Adrenal gland (tissue), 12 donors: ENCODE data around the gene PHKA1. TPM values are rescaled to one million over a fixed set of nuclear protein-coding genes. Genes with fewer than 3 reads are reported as not detected.

Experiments
- DNase-seq, 7 donors: peaks; one replicate each; pipeline ENCODE4 v3.0.0-alpha.2; 2019 to 2020
- H3K27ac ChIP-seq, 5 donors: fragments of 200-600 bp; sonication (generic) in 4 of 5; 1 replicate in 3 of 5; 2 replicates in 2 of 5; pipeline versions ENCODE4 v1.5.1 to v1.8.0; 2016 to 2020; ENCODE audit warnings: mild to moderate bottlenecking in 1 of 5
- H3K27me3 ChIP-seq: fragments of 200-600 bp; 2 replicates; pipeline ENCODE4 v1.8.0; 2021
- H3K36me3 ChIP-seq, 2 donors: fragments of 200-600 bp; replicated peaks in 1 of 2; 1 replicate in 1 of 2; 2 replicates in 1 of 2; pipeline versions ENCODE4 v1.5.1 to v1.8.0; 2018 to 2022
- H3K4me1 ChIP-seq, 2 donors: fragments of 200-600 bp; replicated peaks in 1 of 2; 1 replicate in 1 of 2; 2 replicates in 1 of 2; pipeline versions ENCODE4 v1.5.1 to v1.8.0; 2018 to 2021
- H3K4me3 ChIP-seq, 4 donors: fragments of 200-600 bp; sonication (generic) in 3 of 4; one replicate each; pipeline ENCODE4 v1.5.1; 2016 to 2018
- H3K9me3 ChIP-seq, 3 donors: fragments of 200-600 bp; sonication (generic) in 1 of 3; replicated peaks in 1 of 3; 1 replicate in 2 of 3; 2 replicates in 1 of 3; pipeline versions ENCODE4 v1.5.1 to v1.8.0; 2016 to 2021
- POLR2A ChIP-seq, 2 donors: fragments of 450-650 bp; IDR thresholded peaks; one replicate each; pipeline ENCODE4 v1.6.1; 2017; ENCODE audit warnings: antibody characterized with exemption in 2 of 2, mild to moderate bottlenecking in 2 of 2, moderate library complexity in 1 of 2
- WGBS, 4 donors: extraction: QIAGEN DNeasy Blood & Tissue Kit in 2 of 4; methylation state at CpG; one replicate each; pipeline versions ENCODE4 v1.1.5 to v1.1.7; 2013 to 2017; 5-methylcytosine and 5-hydroxymethylcytosine counted together
- intact Hi-C, 2 donors: fragments of 100-400 bp; cut with DNase I; formaldehyde crosslinking; loops; one replicate each; pipeline versions ENCODE4 v1.14.1 to v1.15.0; 2022 to 2023
- polyA plus RNA-seq, 3 donors: library from polyadenylated mRNA; stranded (reverse); fragments of 200-250 nt in 2 of 3; fragments of 350-450 nt in 1 of 3; fragmentation: Illumina TruSeq in 1 of 3; extraction: RNeasy Lipid Tissue Mini Kit (QIAGEN cat#74804) in 1 of 3; gene quantifications; one replicate each; pipeline ENCODE4 v1.2.3, GENCODE V29; 2013 to 2014
- total RNA-seq, 9 donors: library from RNA; depleted of rRNA in 4 of 9; stranded (reverse); fragments of >200 nt in 4 of 9; fragments of 120-200 nt in 1 of 9; fragmentation: NEBNext Ultra II Directional in 1 of 9; extraction: Animal tissue kit (Norgen Biotek cat#: 25700) in 1 of 9; gene quantifications; one replicate each; pipeline versions ENCODE4 v1.1.0 to v1.2.4, GENCODE V29; 2013 to 2023
- TF ChIP-seq, protein P1 (sequence below), 6 experiments: fragments of 450-650 bp in 4 of 6; fragments of 200-600 bp in 2 of 6; sonication (generic) in 1 of 6; IDR thresholded peaks; 1 replicate in 5 of 6; 2 replicates in 1 of 6; pipeline versions ENCODE4 v1.5.1 to v1.8.0; 2016 to 2021; ENCODE audit warnings: antibody characterized with exemption in 6 of 6, mild to moderate bottlenecking in 2 of 6, moderate library complexity in 1 of 6
- donor health status: healthy with polysubstance abuse.
- donor health status: Bipolar disorder and iron deficiency.
- donor health status: DM: yes; HTN: yes; CAD: no.
- donor health status: DM: no; HTN: no; CAD: no.
- donor health status: DM: no; HTN: no; CAD: no.
- donor health status: DM: yes; HTN: yes; CAD: no.

The PHKA1 gene
- total and polyA plus RNA-seq, 12 donors = 11.8 to 46.4 (median 32.5) TPM

DNA sequence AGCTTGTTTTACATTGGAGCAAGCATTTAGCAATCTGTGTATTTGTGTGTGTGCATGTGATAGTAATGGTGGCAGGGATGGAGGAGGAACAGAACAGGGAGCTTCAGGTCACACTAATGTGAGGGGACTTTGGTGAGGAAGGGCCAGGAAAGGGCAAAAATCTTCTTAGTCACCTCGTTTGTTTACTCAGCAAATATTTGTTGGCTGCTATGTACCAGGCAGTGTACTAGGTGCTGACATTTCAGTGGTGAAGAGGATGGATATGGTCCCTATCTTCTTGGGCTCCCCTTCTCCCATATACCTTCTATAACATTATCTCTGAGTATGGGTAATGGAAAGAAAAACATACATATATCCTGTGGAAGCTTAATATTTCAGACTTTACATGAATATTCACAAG, 92.9 kb downstream of the PHKA1 start:
- 23 to 46% (median 42%) methylated on average over 1 of the region's 1 CpG for WGBS, 4 donors
- TF ChIP-seq, protein P1, sequence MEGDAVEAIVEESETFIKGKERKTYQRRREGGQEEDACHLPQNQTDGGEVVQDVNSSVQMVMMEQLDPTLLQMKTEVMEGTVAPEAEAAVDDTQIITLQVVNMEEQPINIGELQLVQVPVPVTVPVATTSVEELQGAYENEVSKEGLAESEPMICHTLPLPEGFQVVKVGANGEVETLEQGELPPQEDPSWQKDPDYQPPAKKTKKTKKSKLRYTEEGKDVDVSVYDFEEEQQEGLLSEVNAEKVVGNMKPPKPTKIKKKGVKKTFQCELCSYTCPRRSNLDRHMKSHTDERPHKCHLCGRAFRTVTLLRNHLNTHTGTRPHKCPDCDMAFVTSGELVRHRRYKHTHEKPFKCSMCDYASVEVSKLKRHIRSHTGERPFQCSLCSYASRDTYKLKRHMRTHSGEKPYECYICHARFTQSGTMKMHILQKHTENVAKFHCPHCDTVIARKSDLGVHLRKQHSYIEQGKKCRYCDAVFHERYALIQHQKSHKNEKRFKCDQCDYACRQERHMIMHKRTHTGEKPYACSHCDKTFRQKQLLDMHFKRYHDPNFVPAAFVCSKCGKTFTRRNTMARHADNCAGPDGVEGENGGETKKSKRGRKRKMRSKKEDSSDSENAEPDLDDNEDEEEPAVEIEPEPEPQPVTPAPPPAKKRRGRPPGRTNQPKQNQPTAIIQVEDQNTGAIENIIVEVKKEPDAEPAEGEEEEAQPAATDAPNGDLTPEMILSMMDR (IDR thresholded peaks at IDR 0.05) = no peak
- no peak for TF ChIP-seq POLR2A (IDR thresholded peaks at IDR 0.05)
- Histone ChIP-seq H3K36me3 (no peaks in the 10 kb centered on the region), H3K4me1 (peaks cover 0 to 20% of the 10 kb centered on the region in 2 donors), H3K27ac (peak overlapping the region; percentile 62 to 88 (median 76)), H3K4me3 (no peak overlapping the region), H3K9me3 (no peaks in the 10 kb centered on the region), H3K27me3 (peaks cover 4% of the 10 kb centered on the region)
- intact Hi-C loops = no loop called here
- no peak for DNase-seq

DNA sequence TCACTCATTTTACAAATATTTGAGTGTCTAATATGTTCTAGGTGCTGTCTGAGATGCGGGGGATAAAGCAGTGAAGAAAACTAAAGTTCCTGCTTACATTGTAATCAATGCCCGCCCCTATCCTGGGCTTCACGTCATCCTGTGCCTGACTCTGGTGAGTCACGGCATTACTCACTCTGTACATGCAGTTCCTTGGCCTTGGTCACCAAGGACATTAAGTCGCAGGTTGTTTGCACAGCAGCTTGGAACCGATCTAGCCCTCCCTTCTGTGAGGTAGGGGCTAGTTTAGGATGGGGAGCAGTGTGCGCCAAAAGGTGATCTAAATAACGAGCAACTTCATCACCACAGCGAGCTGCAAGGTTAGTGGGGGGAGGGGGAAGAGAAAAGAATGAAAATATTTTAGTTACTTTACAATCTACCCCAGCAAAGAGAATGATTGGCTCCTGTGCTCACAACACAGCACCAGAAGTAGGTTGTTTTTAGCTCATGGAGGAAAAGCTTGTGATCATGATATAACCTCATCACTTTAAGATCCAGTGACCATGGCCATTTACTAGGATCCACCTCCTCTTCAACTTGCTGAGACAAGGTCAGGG, 93.5 kb downstream of the PHKA1 start:
- Histone ChIP-seq H3K4me1 (peaks cover 0 to 20% of the 10 kb centered on the region in 2 donors), H3K9me3 (no peaks in the 10 kb centered on the region), H3K27me3 (peaks cover 4% of the 10 kb centered on the region), H3K36me3 (no peaks in the 10 kb centered on the region), H3K27ac (peak overlapping the region; percentile 62 to 88 (median 76)), H3K4me3 (peak overlapping the region in 1 of 4 donors; percentile 11)
- intact Hi-C loops = no loop called here
- DNase-seq = peak; percentile 75 to 91 (median 88)
- TF ChIP-seq POLR2A (IDR thresholded peaks at IDR 0.05) = peak in 1 of 2 donors; percentile 29
- TF ChIP-seq, protein P1 (IDR thresholded peaks at IDR 0.05) = no peak
- WGBS, 4 donors = 29 to 49% (median 42%) methylated on average over 9 of the region's 9 CpGs

- DNase-seq = no peak
- H3K27ac ChIP-seq = no peak overlapping the region
- H3K9me3 ChIP-seq = no peaks in the 10 kb centered on the region
- TF ChIP-seq, protein P1 (IDR thresholded peaks at IDR 0.05) = peak in 2 of 6 experiments; percentile 15 to 18
- no peak for TF ChIP-seq POLR2A (IDR thresholded peaks at IDR 0.05)
- intact Hi-C loops = no loop called here
- H3K4me3 ChIP-seq = no peak overlapping the region
- 57 to 79% (median 62%) methylated on average over 2 of the region's 2 CpGs for WGBS, 4 donors
- no peaks in the 10 kb centered on the region for H3K36me3 ChIP-seq
- no peaks in the 10 kb centered on the region for H3K4me1 ChIP-seq
- no peaks in the 10 kb centered on the region for H3K27me3 ChIP-seq
Measured at GRCh38 chrX:72609313-72609712, 104.8 kb downstream of the PHKA1 start.

GRCh38 chrX:72604705-72605104, 109.4 kb downstream of the PHKA1 start:
- intact Hi-C loops = no loop called here
- Histone ChIP-seq H3K36me3 (no peaks in the 10 kb centered on the region), H3K27me3 (no peaks in the 10 kb centered on the region), H3K4me1 (no peaks in the 10 kb centered on the region), H3K4me3 (no peak overlapping the region), H3K27ac (no peak overlapping the region), H3K9me3 (no peaks in the 10 kb centered on the region)
- DNase-seq = no peak
- 50 to 73% (median 68%) methylated on average over 3 of the region's 3 CpGs for WGBS, 4 donors
- TF ChIP-seq, protein P1 (IDR thresholded peaks at IDR 0.05) = no peak
- TF ChIP-seq POLR2A (IDR thresholded peaks at IDR 0.05) = no peak
